GM12891 (cell line): ENCODE measurements around the gene POU3F3.

Source experiments
- POLR2A ChIP-seq: IDR thresholded peaks from 2 replicates; pipeline ENCODE4 v1.6.1; 2011; ENCODE audit warnings: low read depth, low read length, control low read depth
- POLR2AphosphoS5 ChIP-seq: IDR thresholded peaks from 2 replicates; pipeline ENCODE4 v1.6.1; 2011; ENCODE audit warnings: low read depth, low read length, control low read depth
- POU2F2 ChIP-seq: IDR thresholded peaks from 2 replicates; pipeline ENCODE4 v1.6.1; 2011; ENCODE audit warnings: low read depth, mild to moderate bottlenecking, control low read depth, low read length, moderate library complexity
- SPI1 ChIP-seq: IDR thresholded peaks from 2 replicates; pipeline ENCODE4 v1.6.1; 2011; ENCODE audit warnings: low read depth, low read length, control low read depth
- TAF1 ChIP-seq: IDR thresholded peaks from 2 replicates; pipeline ENCODE4 v1.6.1; 2011; ENCODE audit warnings: low read depth, low read length, control low read depth

DNA sequence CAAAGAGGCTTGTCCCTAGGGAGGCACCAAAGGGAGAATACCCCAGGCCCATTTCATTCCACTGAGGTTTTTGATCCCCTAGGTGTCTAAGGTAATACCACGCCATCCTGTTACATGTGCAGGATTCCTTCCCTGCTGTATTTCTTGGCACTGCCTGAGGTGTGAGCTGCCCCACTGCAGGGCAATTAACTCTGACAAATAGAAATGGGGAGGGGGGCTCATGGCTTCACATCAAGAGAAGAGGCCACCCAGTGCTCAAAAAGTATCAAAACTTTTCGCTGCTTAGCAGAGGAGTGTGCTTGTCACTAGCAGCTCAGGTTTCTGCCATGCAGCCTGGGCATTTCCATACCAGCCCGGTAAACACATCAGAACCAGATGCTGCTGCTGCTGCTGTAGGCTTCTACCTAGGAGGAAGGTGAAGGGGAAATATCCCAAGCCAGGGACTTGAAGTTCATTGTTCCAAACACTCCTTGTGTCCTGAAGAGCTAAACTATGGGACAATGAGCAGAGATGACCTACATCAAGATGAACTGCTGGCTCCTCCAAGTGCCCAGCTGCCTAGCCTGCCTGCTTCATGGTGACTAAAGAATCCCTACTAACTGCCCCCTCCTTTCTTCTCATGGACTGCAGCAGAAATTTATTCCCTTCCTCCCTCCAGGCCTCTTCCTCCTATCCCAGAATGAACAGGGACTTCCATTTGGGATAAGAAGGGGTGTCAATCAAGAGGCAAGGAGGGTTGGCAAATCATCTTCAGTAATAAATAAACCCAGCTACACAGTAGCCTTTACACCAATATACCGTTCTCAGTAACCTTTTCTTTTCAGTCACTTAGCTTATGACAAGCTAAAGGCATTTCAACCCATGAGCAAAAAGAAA is 16.4 kb downstream of the POU3F3 start:
- TF ChIP-seq POLR2AphosphoS5: no peak
- no peak for TF ChIP-seq POLR2A
- TF ChIP-seq SPI1: no peak
- TF ChIP-seq TAF1: no peak
- TF ChIP-seq POU2F2: no peak
